Subcutaneous adipose tissue (tissue), 4 donors: ENCODE measurements around the gene PM20D1. TPM values are rescaled to one million over a fixed set of nuclear protein-coding genes. Genes with fewer than 3 reads are reported as not detected.

Experiments used
- total RNA-seq, 4 donors: library from RNA; depleted of rRNA; stranded (reverse); fragments of >200 nt; gene quantifications; one replicate each; pipeline ENCODE4 v1.1.0, GENCODE V29; 2016
- TF ChIP-seq, protein P1 (sequence below): fragments of 450-650 bp; IDR thresholded peaks from one replicate; pipeline ENCODE4 v1.5.1; 2016; ENCODE audit warnings: low read depth, mild to moderate bottlenecking, control low read depth, antibody characterized with exemption, moderate library complexity

Gene PM20D1
- total RNA-seq, 4 donors from 2014 or later = 0.17 TPM; not detected in 3

DNA sequence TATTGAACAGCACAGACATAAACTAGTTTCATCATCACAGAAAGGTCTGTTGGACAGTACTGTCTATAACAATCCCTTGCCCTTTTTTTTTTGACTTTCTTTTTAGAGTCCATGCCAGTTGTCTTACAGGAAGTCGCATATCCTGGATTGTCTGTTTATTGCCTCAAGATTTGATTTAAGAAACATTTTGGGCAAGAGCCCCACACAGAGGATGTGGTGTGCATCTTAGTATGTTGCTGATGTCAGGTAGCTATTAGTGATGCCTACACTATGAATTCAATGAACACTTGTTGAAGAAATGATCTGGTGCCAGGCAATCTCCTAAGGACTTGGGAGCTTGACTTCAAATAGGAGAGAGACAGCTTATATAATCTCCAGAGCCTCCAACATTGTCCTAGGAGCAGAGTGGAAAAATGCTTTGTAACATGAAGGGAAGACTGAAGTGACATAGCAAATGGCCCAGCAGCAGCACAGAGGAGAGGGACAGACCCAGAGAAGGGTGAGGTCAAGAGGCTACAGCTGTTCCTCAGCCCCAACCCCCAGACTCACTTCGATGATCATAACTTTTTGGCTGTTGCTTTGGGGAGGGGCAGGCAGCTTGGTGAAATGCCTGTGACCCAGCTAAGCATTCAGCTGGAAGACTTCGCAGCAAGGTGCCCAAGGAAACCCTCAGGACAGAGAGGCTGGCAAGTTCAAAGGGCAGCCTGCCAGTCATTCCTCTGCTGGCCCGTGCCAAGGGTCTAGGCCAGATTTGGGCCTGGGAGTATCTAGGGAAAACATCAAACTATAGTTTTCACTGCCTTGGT, 67.1 kb downstream of the PM20D1 start:
- TF ChIP-seq, protein P1, sequence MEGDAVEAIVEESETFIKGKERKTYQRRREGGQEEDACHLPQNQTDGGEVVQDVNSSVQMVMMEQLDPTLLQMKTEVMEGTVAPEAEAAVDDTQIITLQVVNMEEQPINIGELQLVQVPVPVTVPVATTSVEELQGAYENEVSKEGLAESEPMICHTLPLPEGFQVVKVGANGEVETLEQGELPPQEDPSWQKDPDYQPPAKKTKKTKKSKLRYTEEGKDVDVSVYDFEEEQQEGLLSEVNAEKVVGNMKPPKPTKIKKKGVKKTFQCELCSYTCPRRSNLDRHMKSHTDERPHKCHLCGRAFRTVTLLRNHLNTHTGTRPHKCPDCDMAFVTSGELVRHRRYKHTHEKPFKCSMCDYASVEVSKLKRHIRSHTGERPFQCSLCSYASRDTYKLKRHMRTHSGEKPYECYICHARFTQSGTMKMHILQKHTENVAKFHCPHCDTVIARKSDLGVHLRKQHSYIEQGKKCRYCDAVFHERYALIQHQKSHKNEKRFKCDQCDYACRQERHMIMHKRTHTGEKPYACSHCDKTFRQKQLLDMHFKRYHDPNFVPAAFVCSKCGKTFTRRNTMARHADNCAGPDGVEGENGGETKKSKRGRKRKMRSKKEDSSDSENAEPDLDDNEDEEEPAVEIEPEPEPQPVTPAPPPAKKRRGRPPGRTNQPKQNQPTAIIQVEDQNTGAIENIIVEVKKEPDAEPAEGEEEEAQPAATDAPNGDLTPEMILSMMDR = no peak

DNA sequence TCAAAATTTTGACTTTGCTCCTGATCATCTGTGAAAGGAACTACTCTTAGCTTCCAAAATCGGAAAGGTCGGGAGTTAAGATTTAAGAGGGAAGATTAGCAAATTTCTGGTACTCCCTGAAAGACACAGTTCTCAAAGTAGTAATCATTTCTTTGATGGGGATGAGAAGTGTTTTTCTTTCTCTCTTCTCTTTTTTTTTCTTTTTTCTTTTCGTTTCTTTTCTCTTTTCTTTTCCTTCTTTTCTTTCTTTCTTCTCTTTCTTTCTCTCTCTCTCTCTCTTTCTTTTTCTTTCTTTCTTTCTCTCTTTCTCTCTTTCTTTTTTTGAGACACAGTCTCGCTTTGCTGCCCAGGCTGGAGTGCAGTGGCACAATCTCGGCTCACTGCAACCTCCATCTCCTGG, 69.6 kb downstream of the PM20D1 start:
- TF ChIP-seq, protein P1 = no peak

Other genes starting within 250 kb of the PM20D1 start
- 10 to 100 TPM; 25.8 to 42.2 (median 29.6) TPM for gene ELK4, start 218.1 kb downstream of the PM20D1 start, total RNA-seq
- gene SLC45A3, start 169.6 kb downstream of the PM20D1 start, total RNA-seq = 1 to 10 TPM in 2 of 4 donors, under 1 TPM in 1, not detected in 1; 0.66 to 3.2 (median 1.3) TPM
- gene NUCKS1, start 100.0 kb downstream of the PM20D1 start, total RNA-seq = 100 to 1,000 TPM in 1 of 4 donors, 10 to 100 TPM in 3; 60.2 to 111 (median 74.3) TPM
- 10 to 100 TPM; 22.8 to 30.6 (median 24.9) TPM for gene RAB29, start 74.7 kb downstream of the PM20D1 start, total RNA-seq
- gene SLC41A1, start 36.9 kb downstream of the PM20D1 start, total RNA-seq = 10 to 100 TPM; 10.3 to 23.2 (median 15.6) TPM
- not detected for gene SLC26A9, start 93.3 kb upstream of the PM20D1 start, total RNA-seq
- gene RAB7B, start 153.3 kb upstream of the PM20D1 start, total RNA-seq = 10 to 100 TPM in 2 of 4 donors, 1 to 10 TPM in 2; 1.7 to 24.5 (median 7.5) TPM
- gene CTSE, start 173.8 kb upstream of the PM20D1 start, total RNA-seq = not detected
- 1 to 10 TPM in 3 of 4 donors, not detected in 1; 5.1 to 9.9 (median 5.7) TPM for gene RHEX, start 203.0 kb upstream of the PM20D1 start, total RNA-seq